ENCODE data around the gene KRTAP4-11. TPM values are rescaled to one million over a fixed set of nuclear protein-coding genes. Genes with fewer than 3 reads are reported as not detected.
"Not testable (repeated sequence)": the region's sequence is repeated elsewhere in the genome, so short reads cannot be mapped to it uniquely, and the experiment has no call there.

Gene KRTAP4-11
- polyA plus RNA-seq, 1 of the 3 experiments (the other 2 are of a cell fraction): not detected

- TF ChIP-seq TAF1 (IDR thresholded peaks at IDR 0.05; ENCODE audit: borderline replicate concordance, low read depth, low read length): no peak
- no peak for TF ChIP-seq ZBTB33 (IDR thresholded peaks at IDR 0.05; ENCODE audit: borderline replicate concordance, low read depth)
- TF ChIP-seq GABPA (IDR thresholded peaks at IDR 0.05; ENCODE audit: low read depth): no peak
- no peak for TF ChIP-seq NRF1 (IDR thresholded peaks at IDR 0.05; ENCODE audit: low read depth, low read length)
- TF ChIP-seq RCOR1 (IDR thresholded peaks at IDR 0.05; ENCODE audit: low read length): no peak
- TF ChIP-seq MAX (IDR thresholded peaks at IDR 0.05; ENCODE audit: low read depth): no peak
- no peak for TF ChIP-seq GATA2 (CRISPR knock-in tag; IDR thresholded peaks at IDR 0.05)
- no peak for TF ChIP-seq MEF2A (IDR thresholded peaks at IDR 0.05; ENCODE audit: borderline replicate concordance, low read depth)
- TF ChIP-seq POLR2AphosphoS5 (IDR thresholded peaks at IDR 0.05; ENCODE audit: low read depth, low read length): no peak
- no peak for TF ChIP-seq EP300 (IDR thresholded peaks at IDR 0.05; ENCODE audit: borderline replicate concordance in 1 of 2, low read depth in 1 of 2, low read length in 1 of 2)
- TF ChIP-seq, protein P1, sequence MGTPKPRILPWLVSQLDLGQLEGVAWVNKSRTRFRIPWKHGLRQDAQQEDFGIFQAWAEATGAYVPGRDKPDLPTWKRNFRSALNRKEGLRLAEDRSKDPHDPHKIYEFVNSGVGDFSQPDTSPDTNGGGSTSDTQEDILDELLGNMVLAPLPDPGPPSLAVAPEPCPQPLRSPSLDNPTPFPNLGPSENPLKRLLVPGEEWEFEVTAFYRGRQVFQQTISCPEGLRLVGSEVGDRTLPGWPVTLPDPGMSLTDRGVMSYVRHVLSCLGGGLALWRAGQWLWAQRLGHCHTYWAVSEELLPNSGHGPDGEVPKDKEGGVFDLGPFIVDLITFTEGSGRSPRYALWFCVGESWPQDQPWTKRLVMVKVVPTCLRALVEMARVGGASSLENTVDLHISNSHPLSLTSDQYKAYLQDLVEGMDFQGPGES (IDR thresholded peaks at IDR 0.05; ENCODE audit: low read depth, low read length): no peak
- no peak for TF ChIP-seq RFX5 (IDR thresholded peaks at IDR 0.05; ENCODE audit: low read length)
These were observed 8.2 kb upstream of the KRTAP4-11 start (continued) for GRCh38 chr17:41126412-41126811.

DNA sequence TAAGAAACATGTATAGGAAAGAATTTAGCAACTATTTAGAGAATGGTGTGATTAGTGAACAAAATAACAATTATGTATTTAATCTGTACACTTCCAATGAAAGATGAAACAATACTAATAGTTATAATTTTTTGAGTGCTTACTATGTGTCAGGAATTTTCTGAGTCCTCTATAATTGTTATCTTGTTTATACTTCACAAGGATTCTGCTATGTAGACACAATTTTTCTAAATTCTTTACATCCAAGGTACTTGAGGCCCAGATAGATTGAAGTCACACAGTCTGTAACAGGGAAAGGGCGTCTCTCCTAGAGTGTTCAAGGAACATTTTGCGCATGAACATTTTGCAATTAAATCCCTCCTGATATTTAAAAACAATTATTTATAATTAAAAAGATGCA lies 6.9 kb upstream of the KRTAP4-11 start:
- ChIA-PET POLR2A (no interaction called here), CTCF (no interaction called here)
- Histone ChIP-seq H3K4me3 (ENCODE audit: low read depth in 2 of 2, low read length in 1 of 2) (no peak overlapping the region), H3K9ac (no peak overlapping the region), H3K4me2 (no peak overlapping the region), H3F3A (replicated peaks; ENCODE audit: insufficient read depth) (no peaks in the 10 kb centered on the region), H3K9me2 (no peaks in the 10 kb centered on the region), H4K20me1 (ENCODE audit: insufficient read depth) (no peaks in the 10 kb centered on the region), H3K36me3 (replicated peaks in 1 of 2; ENCODE audit: control insufficient read depth in 1 of 2, insufficient read depth in 2 of 2, low read length in 1 of 2) (no peaks in the 10 kb centered on the region), H2AFZ (ENCODE audit: low read depth) (no peak overlapping the region), H3K27me3 (ENCODE audit: insufficient read depth) (no peaks in the 10 kb centered on the region), H3K4me1 (ENCODE audit: control insufficient read depth in 1 of 2, insufficient read depth in 2 of 2, low read depth in 1 of 2, low read length in 1 of 2) (no peaks in the 10 kb centered on the region), H3K27ac (ENCODE audit: low read depth in 2 of 2, low read length in 1 of 2) (no peak overlapping the region), H3K9me3 (no peaks in the 10 kb centered on the region), H3K79me2 (ENCODE audit: insufficient read depth) (no peaks in the 10 kb centered on the region)
- TF ChIP-seq EP300 (IDR thresholded peaks at IDR 0.05; ENCODE audit: borderline replicate concordance in 1 of 2, low read depth in 1 of 2, low read length in 1 of 2) (no peak), RFX5 (IDR thresholded peaks at IDR 0.05; ENCODE audit: low read length) (no peak), TEAD4 (IDR thresholded peaks at IDR 0.05; ENCODE audit: borderline replicate concordance, insufficient read depth) (no peak), EZH2phosphoT487 (IDR thresholded peaks at IDR 0.05; ENCODE audit: borderline replicate concordance, low read depth) (no peak), MEF2A (IDR thresholded peaks at IDR 0.05; ENCODE audit: borderline replicate concordance, low read depth) (no peak), USF1 (IDR thresholded peaks at IDR 0.05; ENCODE audit: borderline replicate concordance, low read depth) (no peak), MAX (IDR thresholded peaks at IDR 0.05; ENCODE audit: low read depth) (no peak), FOSL2 (IDR thresholded peaks at IDR 0.05; ENCODE audit: borderline replicate concordance, low read depth) (no peak), RXRA (IDR thresholded peaks at IDR 0.05; ENCODE audit: borderline replicate concordance, low read depth) (no peak), ZBTB33 (IDR thresholded peaks at IDR 0.05; ENCODE audit: borderline replicate concordance, low read depth) (no peak)
- TF ChIP-seq, protein P1 (IDR thresholded peaks at IDR 0.05; ENCODE audit: low read depth, low read length): no peak
- 40% methylated on average over 2 of the region's 2 CpGs for WGBS (ENCODE audit: low lambda C conversion rate)
- DNase-seq: no peak

GRCh38 chr17:41123991-41124371 lies 5.8 kb upstream of the KRTAP4-11 start, which contains the start of gene KRTAP4-12:
KRTAP4-12 (minus strand) TSS chr17:41124182; CDS start chr17:41124122, 60 bp downstream.
- H3K27ac ChIP-seq (ENCODE audit: low read depth in 2 of 2, low read length in 1 of 2); H3K36me3 ChIP-seq (replicated peaks in 1 of 2; ENCODE audit: control insufficient read depth in 1 of 2, insufficient read depth in 2 of 2, low read length in 1 of 2); H3K4me2 ChIP-seq; DNase-seq; H3K9me2 ChIP-seq; POLR2A ChIA-PET; H3K4me1 ChIP-seq (ENCODE audit: control insufficient read depth in 1 of 2, insufficient read depth in 2 of 2, low read depth in 1 of 2, low read length in 1 of 2); H3F3A ChIP-seq (replicated peaks; ENCODE audit: insufficient read depth); H3K27me3 ChIP-seq (ENCODE audit: insufficient read depth); H4K20me1 ChIP-seq (ENCODE audit: insufficient read depth); H3K9ac ChIP-seq; H3K4me3 ChIP-seq (ENCODE audit: low read depth in 2 of 2, low read length in 1 of 2); H3K79me2 ChIP-seq (ENCODE audit: insufficient read depth); H2AFZ ChIP-seq (ENCODE audit: low read depth); H3K9me3 ChIP-seq: not testable (repeated sequence)
- CTCF ChIA-PET: interaction anchor here (1.0 kb wide), 1 partner anchor 425 kb away, joined by 4 read pairs; no protein-coding TSS in a partner anchor
- no CpG with 5 or more reads among the region's 3 CpGs for WGBS (ENCODE audit: low lambda C conversion rate)

Data from SK-N-SH (cell line).